ENCODE data around the gene THRA.

The THRA gene

GRCh38 chr17:40098846-40099618, 36.3 kb downstream of the THRA start:
- DNase-seq (ENCODE audit: low spot score): peak; percentile 91
- no peak for TF ChIP-seq CTCF (IDR thresholded peaks at IDR 0.05; ENCODE audit: extremely low read depth, missing control alignments)

GRCh38 chr17:40099619-40100418, 37.1 kb downstream of the THRA start:
- TF ChIP-seq CTCF (IDR thresholded peaks at IDR 0.05; ENCODE audit: extremely low read depth, missing control alignments): no peak
- no peak for DNase-seq (ENCODE audit: low spot score)

- TF ChIP-seq CTCF (IDR thresholded peaks at IDR 0.05; ENCODE audit: extremely low read depth, missing control alignments): no peak
- no peak for DNase-seq (ENCODE audit: low spot score)
These were observed 37.6 kb downstream of the THRA start, which contains the start of gene NR1D1 for GRCh38 chr17:40100419-40100668. TSS of gene NR1D1 (minus strand) at chr17:40100589. CDS start at chr17:40100094, 495 bp downstream.

- no peak for TF ChIP-seq CTCF (IDR thresholded peaks at IDR 0.05; ENCODE audit: extremely low read depth, missing control alignments)
- DNase-seq (ENCODE audit: low spot score): peak; percentile 75
These were observed 38.1 kb downstream of the THRA start for GRCh38 chr17:40100669-40101366.

- no peak for DNase-seq (ENCODE audit: low spot score)
- no peak for TF ChIP-seq CTCF (IDR thresholded peaks at IDR 0.05; ENCODE audit: extremely low read depth, missing control alignments)
These were observed 38.8 kb downstream of the THRA start for GRCh38 chr17:40101367-40102210.

- no peak for TF ChIP-seq CTCF (IDR thresholded peaks at IDR 0.05; ENCODE audit: extremely low read depth, missing control alignments)
These were observed 40.4 kb downstream of the THRA start for GRCh38 chr17:40103071-40103661.

More at GRCh38 chr17:40103071-40103661, 40.4 kb downstream of the THRA start:
- DNase-seq (ENCODE audit: low spot score): no peak
